Stimulated activated CD8-positive, alpha-beta memory T cell treated with anti-CD3 and anti-CD28 coated beads, Interleukin-15, amount 100 ng/mL, for 24 hours (primary cell): ENCODE measurements around the gene SHQ1.
"Not testable (repeated sequence)": the region's sequence is repeated elsewhere in the genome, so short reads cannot be mapped to it uniquely, and the experiment has no call there.

Source experiments
- DNase-seq: peaks from one replicate; pipeline ENCODE4 v3.0.0-alpha.2; 2020; ENCODE audit warnings: low read depth

Gene SHQ1

DNA sequence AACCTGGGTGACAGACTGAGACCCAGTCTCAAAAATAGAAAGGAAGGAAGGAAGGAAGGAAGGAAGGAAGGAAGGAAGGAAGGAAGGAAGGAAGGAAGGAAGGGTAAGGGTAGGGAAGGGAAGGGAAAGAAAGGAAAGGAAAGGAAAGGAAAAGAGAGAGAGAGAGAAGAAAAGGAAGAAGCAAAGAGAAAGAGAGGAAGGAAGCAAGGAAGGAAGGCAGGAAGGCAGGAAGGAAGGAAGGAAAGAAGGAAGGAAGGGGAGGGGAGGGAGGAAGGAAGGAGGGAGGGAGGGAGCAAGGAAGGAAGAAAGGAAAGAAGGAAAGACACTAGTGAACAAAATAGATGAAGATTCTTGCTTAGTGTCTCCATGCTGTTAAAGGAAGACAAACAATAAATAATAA is 129.1 kb downstream of the SHQ1 start:
- DNase-seq, result no peak

DNA sequence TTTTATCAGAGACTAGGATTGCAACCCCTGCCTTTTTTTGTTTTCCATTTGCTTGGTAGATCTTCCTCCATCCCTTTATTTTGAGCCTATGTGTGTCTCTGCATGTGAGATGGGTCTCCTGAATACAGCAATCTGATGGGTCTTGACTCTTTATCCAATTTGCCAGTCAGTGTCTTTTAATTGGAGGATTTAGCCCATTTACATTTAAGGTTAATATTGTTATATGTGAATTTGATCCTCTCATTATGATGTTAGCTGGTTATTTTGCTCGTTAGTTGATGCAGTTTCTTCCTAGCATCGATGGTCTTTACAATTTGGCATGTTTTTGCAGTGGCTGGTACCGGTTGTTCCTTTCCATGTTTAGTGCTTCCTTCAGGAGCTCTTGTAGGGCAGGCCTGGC is 134.1 kb downstream of the SHQ1 start:
- DNase-seq, result not testable (repeated sequence)

DNA sequence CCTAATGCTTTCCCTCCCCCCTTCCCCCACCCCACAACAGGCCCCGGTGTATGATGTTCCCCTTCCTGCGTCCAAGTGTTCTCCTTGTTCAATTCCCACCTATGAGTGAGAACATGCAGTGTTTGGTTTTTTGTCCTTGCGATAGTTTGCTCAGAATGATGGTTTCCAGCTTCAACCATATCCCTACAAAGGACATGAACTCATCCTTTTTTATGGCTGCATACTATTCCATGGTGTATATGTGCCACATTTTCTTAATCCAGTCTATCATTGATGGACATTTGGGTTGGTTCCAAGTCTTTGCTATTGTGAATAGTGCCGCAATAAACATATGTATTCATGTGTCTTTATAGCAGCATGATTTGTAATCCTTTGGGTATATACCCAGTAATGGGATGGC is 137.8 kb downstream of the SHQ1 start:
- DNase-seq, result not testable (repeated sequence)

DNA sequence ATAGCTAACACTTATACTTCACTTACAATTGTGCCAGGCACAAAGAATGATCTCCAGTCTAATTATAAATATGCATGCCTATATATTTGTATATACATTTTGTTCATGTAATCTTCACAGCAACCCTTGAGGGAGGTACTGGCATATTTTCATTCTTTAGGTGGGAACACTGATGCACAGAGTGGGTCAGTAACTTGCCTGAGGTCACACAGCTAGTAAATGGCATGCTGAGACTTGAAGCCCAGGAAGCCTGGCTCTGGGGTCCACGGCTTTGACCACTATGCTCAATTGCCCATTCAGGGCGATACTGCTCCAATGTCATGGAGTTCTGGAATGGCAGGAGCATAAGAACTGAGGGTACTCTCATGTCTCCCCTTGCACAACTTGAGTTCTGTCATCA is 139.8 kb downstream of the SHQ1 start:
- no peak for DNase-seq

DNA sequence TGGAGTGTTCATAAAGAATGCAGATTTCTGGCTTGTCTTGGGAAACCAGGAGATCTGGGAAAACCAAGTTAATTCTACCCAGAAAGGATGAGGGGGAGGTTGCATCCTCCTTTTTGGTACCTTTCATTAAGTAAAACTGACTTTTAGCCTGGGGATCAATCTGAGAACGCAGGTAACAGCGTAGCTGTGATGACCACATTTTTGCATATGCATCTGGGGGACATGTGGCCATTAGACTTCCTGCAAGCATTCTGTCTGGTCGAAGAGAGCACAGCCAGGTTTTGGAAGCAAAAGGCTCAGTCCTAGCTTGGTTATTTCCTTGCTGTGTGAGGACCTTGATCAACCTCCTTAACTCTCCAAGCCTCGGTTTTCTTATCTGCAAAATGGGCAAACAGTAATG is 145.2 kb downstream of the SHQ1 start:
- DNase-seq, result no peak

DNA sequence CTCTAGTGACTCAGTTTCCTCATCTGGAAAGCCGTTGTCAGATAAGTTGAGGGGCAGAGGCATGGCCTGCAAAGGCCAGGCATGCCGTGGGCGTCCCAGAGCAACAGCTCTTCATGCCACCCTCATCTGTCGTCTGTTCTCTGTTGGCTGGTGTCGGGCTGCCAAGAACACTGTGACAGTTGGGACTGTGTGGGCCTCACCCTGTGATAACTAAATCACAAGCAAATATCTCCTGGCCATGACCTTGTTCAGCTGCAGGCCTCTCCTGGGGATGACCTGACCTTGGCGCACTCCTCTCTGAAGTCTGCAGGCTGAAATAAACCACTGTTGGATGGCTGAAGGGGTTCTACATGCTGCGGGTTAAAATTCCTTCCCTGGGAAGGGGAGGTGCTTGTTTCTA is 145.9 kb downstream of the SHQ1 start:
- DNase-seq, result no peak

DNA sequence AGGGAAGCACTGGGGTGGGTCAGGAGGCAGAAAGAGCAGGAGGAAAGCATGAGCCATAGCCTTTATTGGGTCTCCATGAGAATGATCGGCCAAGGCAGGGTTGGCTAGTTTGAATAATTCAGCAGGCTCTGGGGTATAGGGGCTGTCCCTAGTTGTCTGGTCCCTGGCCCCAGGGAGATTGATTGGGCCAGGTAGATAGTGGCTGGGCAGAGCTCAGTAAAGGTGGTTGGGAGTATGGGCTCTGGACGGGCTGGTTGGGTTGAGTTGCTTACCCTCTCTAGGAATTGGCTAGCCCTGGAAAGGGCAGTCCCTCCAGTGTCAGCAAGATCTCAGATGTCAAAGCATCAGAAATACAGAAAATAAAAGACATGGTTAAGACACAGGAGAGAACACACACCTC is 148.1 kb downstream of the SHQ1 start:
- DNase-seq, result no peak

DNA sequence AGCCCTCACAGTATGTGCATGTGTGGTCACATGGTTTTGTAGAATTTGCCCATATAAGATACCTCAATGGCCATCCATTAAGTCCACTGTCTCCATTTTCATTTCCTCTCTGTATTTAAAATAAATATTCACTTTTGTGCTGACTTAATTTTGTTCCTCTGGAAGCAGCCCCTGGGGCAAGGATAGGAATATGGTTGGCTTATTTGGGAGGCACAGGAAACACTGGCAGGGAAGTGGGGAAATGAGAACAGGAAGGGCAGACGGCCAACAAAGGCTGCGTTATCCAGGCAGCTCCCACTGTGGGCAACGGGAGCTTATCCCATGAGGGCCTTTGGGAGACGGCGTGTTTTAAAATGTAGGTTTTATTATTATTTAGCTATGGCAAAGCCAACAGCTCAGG is 148.6 kb downstream of the SHQ1 start:
- no peak for DNase-seq
